HUES64 (cell line): Measurements from ENCODE around the gene IRAK2. TPM values are rescaled to one million over a fixed set of nuclear protein-coding genes. Genes with fewer than 3 reads are reported as not detected.
A peak's percentile ranks its signal among the peaks of the same experiment; 100 is the strongest.
"Not testable (repeated sequence)": the region's sequence is repeated elsewhere in the genome, so short reads cannot be mapped to it uniquely, and the experiment has no call there.

Source experiments
- H3K27ac ChIP-seq: 2 replicates; pipeline ENCODE4 v1.7.0; 2013; ENCODE audit warnings: low read depth, low read length, inconsistent platforms
- H3K27me3 ChIP-seq: 2 replicates; pipeline ENCODE4 v1.6.1; 2013; ENCODE audit warnings: mild to moderate bottlenecking, low read length; ENCODE audit not compliant: insufficient read depth
- H3K36me3 ChIP-seq: 2 replicates; pipeline ENCODE4 v1.6.1; 2013; ENCODE audit warnings: mild to moderate bottlenecking, low read length; ENCODE audit not compliant: insufficient read depth
- H3K4me1 ChIP-seq: 2 replicates; pipeline ENCODE4 v1.6.1; 2013; ENCODE audit warnings: mild to moderate bottlenecking, low read length, moderate library complexity; ENCODE audit not compliant: insufficient read depth
- H3K4me3 ChIP-seq: 2 replicates; pipeline ENCODE4 v1.5.1; 2013; ENCODE audit warnings: mild to moderate bottlenecking, low read length, moderate library complexity
- H3K9ac ChIP-seq: 2 replicates; pipeline ENCODE4 v1.6.1; 2013; ENCODE audit warnings: mild to moderate bottlenecking, low read depth, low read length
- H3K9me3 ChIP-seq: 2 replicates; pipeline ENCODE4 v1.6.1; 2013; ENCODE audit warnings: low read depth, low read length; ENCODE audit not compliant: insufficient read depth
- WGBS: fragments of 150-250, 120-280 bp; methylation state at CpG from one replicate; pipeline ENCODE4 v1.1.7; 2013; ENCODE audit warnings: missing lambda C conversion rate; 5-methylcytosine and 5-hydroxymethylcytosine counted together
- polyA plus RNA-seq, 2 experiments: library from polyadenylated mRNA; stranded (reverse); fragments of 50-300 nt; gene quantifications; one replicate each; pipeline ENCODE4 v1.2.3, GENCODE V29; 2013

IRAK2 gene
- 0.40 TPM for polyA plus RNA-seq (2013, experiment 1 of 2)
- 0.70 TPM for polyA plus RNA-seq (2013, experiment 2 of 2)

GRCh38 chr3:10164546-10165393, at the start of gene IRAK2:
Gene IRAK2 (plus strand): TSS chr3:10164919. CDS start chr3:10164955, 36 bp downstream.
- Histone ChIP-seq H3K27me3 (peaks cover 11% of the 10 kb centered on the region), H3K4me1 (no peaks in the 10 kb centered on the region), H3K4me3 (peak within 1 kb of the TSS; percentile 76), H3K36me3 (no peaks in the 10 kb centered on the region), H3K27ac (no peak within 1 kb of the TSS), H3K9me3 (peaks cover 7% of the 10 kb centered on the region), H3K9ac (peak within 1 kb of the TSS; percentile 39; the same call in 1 of the 2 replicates)
- 6% methylated on average over 75 of the region's 76 CpGs for WGBS

GRCh38 chr3:10115326-10116137, 49.2 kb upstream of the IRAK2 start, which contains the start of gene BRK1:
Gene BRK1 (plus strand): TSS chr3:10115675. CDS start chr3:10115702, 27 bp downstream.
- no peaks in the 10 kb centered on the region for H3K27me3 ChIP-seq

GRCh38 chr3:10116138-10116460, 48.6 kb upstream of the IRAK2 start:
- WGBS = under 1% methylated on average over 10 of the region's 10 CpGs
- H3K27me3 ChIP-seq = no peaks in the 10 kb centered on the region
- no peak overlapping the region for H3K27ac ChIP-seq
- peaks cover 19% of the 10 kb centered on the region for H3K36me3 ChIP-seq
- peaks cover 6% of the 10 kb centered on the region for H3K4me1 ChIP-seq
- H3K9me3 ChIP-seq = no peaks in the 10 kb centered on the region
- H3K4me3 ChIP-seq = peak overlapping the region; percentile 91
- H3K9ac ChIP-seq = peak overlapping the region; percentile 85

More at GRCh38 chr3:10115326-10116137, 49.2 kb upstream of the IRAK2 start, which contains the start of gene BRK1:
- Histone ChIP-seq H3K27ac (peak within 1 kb of the TSS; percentile 60), H3K9me3 (no peaks in the 10 kb centered on the region), H3K36me3 (peaks cover 14% of the 10 kb centered on the region), H3K4me1 (peaks cover 6% of the 10 kb centered on the region), H3K9ac (peak within 1 kb of the TSS; percentile 85), H3K4me3 (peak within 1 kb of the TSS; percentile 91)
- 2% methylated on average over 53 of the region's 54 CpGs for WGBS

- Histone ChIP-seq H3K36me3 (peaks cover 23% of the 10 kb centered on the region), H3K9me3 (no peaks in the 10 kb centered on the region), H3K4me1 (peaks cover 6% of the 10 kb centered on the region), H3K9ac (no peak overlapping the region), H3K27me3 (no peaks in the 10 kb centered on the region), H3K27ac (no peak overlapping the region), H3K4me3 (peak overlapping the region; percentile 91; the same call in 1 of the 2 replicates)
- WGBS = 95% methylated on average over 4 of the region's 4 CpGs
These were observed 47.8 kb upstream of the IRAK2 start for GRCh38 chr3:10116928-10117327.

GRCh38 chr3:10119376-10119775, 45.3 kb upstream of the IRAK2 start:
- H3K27me3 ChIP-seq = no peaks in the 10 kb centered on the region
- peaks cover 25% of the 10 kb centered on the region for H3K36me3 ChIP-seq
- peaks cover 6% of the 10 kb centered on the region for H3K4me1 ChIP-seq
- no peak overlapping the region for H3K27ac ChIP-seq
- H3K9ac ChIP-seq = no peak overlapping the region
- WGBS = 90% methylated on average over 3 of the region's 4 CpGs
- H3K9me3 ChIP-seq = no peaks in the 10 kb centered on the region
- no peak overlapping the region for H3K4me3 ChIP-seq

- no peak overlapping the region for H3K27ac ChIP-seq
- H3K36me3 ChIP-seq = peaks cover 38% of the 10 kb centered on the region
- H3K9ac ChIP-seq = no peak overlapping the region
- 96% methylated on average over 2 of the region's 2 CpGs for WGBS
- no peak overlapping the region for H3K4me3 ChIP-seq
- H3K4me1 ChIP-seq = peaks cover 6% of the 10 kb centered on the region
- H3K27me3 ChIP-seq = no peaks in the 10 kb centered on the region
- H3K9me3 ChIP-seq = no peaks in the 10 kb centered on the region
These were observed 43.7 kb upstream of the IRAK2 start for GRCh38 chr3:10121064-10121463.

GRCh38 chr3:10122724-10123123, 42.0 kb upstream of the IRAK2 start:
- no peaks in the 10 kb centered on the region for H3K4me1 ChIP-seq
- no peak overlapping the region for H3K27ac ChIP-seq
- no peaks in the 10 kb centered on the region for H3K27me3 ChIP-seq
- H3K36me3 ChIP-seq = peaks cover 52% of the 10 kb centered on the region
- no peaks in the 10 kb centered on the region for H3K9me3 ChIP-seq
- H3K4me3 ChIP-seq = no peak overlapping the region
- WGBS = 98% methylated on average over 4 of the region's 4 CpGs
- no peak overlapping the region for H3K9ac ChIP-seq

- not testable (repeated sequence) for H3K27me3 ChIP-seq, H3K4me1 ChIP-seq, H3K36me3 ChIP-seq, H3K27ac ChIP-seq, H3K4me3 ChIP-seq, H3K9ac ChIP-seq, H3K9me3 ChIP-seq
- WGBS = 93% methylated on average over 8 of the region's 9 CpGs
These were observed 28.8 kb upstream of the IRAK2 start for GRCh38 chr3:10135872-10136271.

GRCh38 chr3:10136426-10137005, 28.2 kb upstream of the IRAK2 start:
- H3K27ac ChIP-seq = no peak overlapping the region
- no peaks in the 10 kb centered on the region for H3K27me3 ChIP-seq
- no peaks in the 10 kb centered on the region for H3K4me1 ChIP-seq
- H3K4me3 ChIP-seq = no peak overlapping the region
- H3K36me3 ChIP-seq = no peaks in the 10 kb centered on the region
- no peaks in the 10 kb centered on the region for H3K9me3 ChIP-seq
- 92% methylated on average over 25 of the region's 25 CpGs for WGBS
- no peak overlapping the region for H3K9ac ChIP-seq

- WGBS = 98% methylated on average over 4 of the region's 4 CpGs
- Histone ChIP-seq H3K27me3 (no peaks in the 10 kb centered on the region), H3K27ac (no peak overlapping the region), H3K9ac (no peak overlapping the region), H3K4me3 (no peak overlapping the region), H3K9me3 (no peaks in the 10 kb centered on the region), H3K4me1 (no peaks in the 10 kb centered on the region), H3K36me3 (no peaks in the 10 kb centered on the region)
These were observed 27.5 kb upstream of the IRAK2 start for GRCh38 chr3:10137178-10137577.
